Measurements from ENCODE around the gene AFF3. TPM values are rescaled to one million over a fixed set of nuclear protein-coding genes. Genes with fewer than 3 reads are reported as not detected.
A peak's percentile ranks its signal among the peaks of the same experiment; 100 is the strongest.
"Not testable (repeated sequence)": the region's sequence is repeated elsewhere in the genome, so short reads cannot be mapped to it uniquely, and the experiment has no call there.

AFF3 gene
- total RNA-seq, 1 donor from 2014 or later, result not detected

DNA sequence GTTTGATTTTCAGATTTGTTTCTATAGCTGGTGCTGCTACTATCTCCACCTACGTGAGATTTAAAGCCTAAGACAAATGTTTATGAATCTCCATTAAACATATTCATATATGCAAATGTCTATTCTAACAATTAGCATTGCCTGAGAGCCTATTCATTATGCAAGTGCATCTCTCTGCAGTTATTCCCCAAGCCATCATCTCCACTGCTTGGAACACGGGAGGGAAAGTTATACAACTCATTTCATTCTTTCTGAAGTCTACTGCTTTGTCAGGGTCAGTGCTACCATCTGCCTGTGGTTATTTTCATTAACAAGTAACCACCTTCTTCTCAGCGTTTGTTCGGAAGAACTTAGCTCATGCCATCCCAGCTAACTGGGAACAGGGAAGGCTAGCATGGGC, 463.8 kb downstream of the AFF3 start:
- no peak for DNase-seq (ENCODE audit: low read depth)

- no peak for DNase-seq (ENCODE audit: low read depth)
These were observed 464.6 kb downstream of the AFF3 start for GRCh38 chr2:99677814-99678213.

GRCh38 chr2:99675130-99675661, 467.2 kb downstream of the AFF3 start:
- no peak for DNase-seq (ENCODE audit: low read depth)

DNA sequence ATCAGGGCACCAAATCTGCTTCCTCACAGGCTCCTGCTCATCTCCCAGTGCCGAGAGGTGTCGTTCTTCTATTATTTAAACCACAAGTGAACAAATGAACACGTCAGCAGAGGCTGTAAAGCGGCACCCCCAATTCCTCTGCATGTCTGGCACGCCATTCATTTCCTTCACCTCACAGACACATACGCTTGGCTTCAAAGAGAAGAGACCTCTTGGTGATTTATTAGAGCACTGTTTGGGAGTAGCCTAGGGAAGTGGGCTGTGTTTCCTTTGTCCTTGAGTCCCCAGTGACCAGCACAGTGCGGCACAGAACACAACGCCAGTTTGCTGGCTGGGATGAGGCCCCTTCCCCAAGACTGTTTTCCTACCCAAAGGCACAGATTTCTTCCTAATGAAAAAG, 468.3 kb downstream of the AFF3 start:
- no peak for DNase-seq (ENCODE audit: low read depth)

GRCh38 chr2:99672766-99673350, 469.5 kb downstream of the AFF3 start:
- DNase-seq (ENCODE audit: low read depth), result no peak

DNA sequence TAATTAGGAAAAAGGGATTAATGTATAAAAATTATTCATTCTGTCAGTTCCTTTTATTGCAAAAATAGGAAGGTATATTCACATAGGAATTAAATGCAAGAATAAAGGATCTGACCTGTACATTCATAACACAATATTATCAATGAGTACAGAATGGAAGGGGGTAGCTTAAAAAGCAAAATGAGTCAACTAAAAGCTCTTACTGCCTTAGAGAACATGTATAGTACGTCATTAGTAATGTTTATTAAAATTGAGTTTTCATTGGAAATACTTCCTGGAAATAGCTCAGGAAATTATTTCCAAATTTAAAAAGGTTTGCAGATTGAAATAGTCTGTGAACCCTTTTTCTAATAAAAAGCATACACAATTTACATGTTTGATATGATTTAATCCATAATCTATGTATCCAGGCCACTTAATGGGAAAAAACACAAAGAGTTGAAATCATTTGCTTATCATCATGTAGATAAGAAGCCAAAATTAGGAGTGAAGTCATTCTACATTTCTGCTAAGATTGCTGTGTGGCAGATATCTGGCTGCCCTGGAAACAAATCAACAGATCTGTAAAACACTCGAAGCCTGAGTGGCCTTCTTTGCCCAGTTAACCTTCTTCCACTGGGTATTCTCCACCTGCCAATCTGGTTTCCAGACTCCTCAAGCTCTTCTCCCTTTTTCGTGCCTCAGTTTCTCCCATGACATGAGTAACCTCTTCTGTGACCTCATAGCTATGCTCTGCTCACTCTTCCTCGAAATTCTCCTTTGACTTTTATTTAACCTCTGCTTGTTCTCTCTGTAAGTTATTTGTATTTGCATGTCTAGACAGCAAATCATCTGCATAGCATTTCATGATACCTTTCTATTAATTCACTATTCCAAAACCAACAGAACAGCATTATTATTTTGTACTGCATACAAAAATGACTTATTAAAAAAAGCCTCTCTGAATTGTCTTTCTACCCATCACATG, 471.3 kb downstream of the AFF3 start:
- no peak for DNase-seq (ENCODE audit: low read depth)

DNA sequence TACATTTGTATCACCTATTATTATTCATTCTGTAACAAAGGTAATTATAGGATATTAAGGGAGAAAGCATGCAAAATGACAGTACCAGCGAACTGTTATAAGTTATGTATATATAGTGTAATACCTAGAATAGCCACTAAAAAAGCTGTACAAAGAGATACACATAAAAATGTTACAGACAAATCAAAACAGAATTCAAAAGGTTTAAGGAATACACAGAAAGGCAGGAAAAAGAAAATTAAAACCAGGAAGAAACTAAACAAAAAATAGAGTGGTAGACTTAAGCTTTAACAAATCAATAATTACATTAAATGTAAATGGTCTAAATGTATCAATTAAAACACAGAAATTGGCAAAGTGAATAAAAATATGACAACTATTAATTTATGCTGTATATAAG, 476.1 kb downstream of the AFF3 start:
- DNase-seq (ENCODE audit: low read depth), result no peak

GRCh38 chr2:99663641-99664040, 478.7 kb downstream of the AFF3 start:
- DNase-seq (ENCODE audit: low read depth), result no peak

DNA sequence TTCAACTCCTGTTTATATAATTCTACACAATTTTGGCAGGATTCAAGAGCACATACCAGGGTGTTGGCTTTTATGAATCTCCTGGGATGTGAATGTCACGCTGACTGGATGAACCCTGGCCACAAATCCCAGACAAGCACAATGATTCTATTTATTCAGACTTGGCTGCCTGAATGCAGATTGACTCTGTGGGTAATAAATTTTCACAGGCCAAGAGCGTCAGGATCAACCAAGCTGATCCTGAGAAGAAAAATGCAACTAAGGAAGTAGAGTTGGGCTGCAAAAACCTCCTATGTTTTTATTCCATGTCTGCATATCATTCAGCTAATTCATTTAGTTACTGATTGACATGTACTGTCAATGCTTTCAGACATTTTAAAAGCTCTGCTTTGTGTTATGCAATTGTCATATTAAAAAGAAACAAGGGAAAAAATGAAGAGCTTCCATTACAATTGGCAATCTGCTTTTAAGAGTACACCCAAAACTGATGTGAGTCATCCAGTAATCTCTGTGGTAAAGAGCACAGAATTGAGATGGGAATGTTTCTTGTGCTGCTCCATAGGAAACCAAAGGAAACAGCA, 479.5 kb downstream of the AFF3 start:
- DNase-seq (ENCODE audit: low read depth), result peak; percentile 39

GRCh38 chr2:99661761-99662160, 480.6 kb downstream of the AFF3 start:
- not testable (repeated sequence) for DNase-seq (ENCODE audit: low read depth)

DNA sequence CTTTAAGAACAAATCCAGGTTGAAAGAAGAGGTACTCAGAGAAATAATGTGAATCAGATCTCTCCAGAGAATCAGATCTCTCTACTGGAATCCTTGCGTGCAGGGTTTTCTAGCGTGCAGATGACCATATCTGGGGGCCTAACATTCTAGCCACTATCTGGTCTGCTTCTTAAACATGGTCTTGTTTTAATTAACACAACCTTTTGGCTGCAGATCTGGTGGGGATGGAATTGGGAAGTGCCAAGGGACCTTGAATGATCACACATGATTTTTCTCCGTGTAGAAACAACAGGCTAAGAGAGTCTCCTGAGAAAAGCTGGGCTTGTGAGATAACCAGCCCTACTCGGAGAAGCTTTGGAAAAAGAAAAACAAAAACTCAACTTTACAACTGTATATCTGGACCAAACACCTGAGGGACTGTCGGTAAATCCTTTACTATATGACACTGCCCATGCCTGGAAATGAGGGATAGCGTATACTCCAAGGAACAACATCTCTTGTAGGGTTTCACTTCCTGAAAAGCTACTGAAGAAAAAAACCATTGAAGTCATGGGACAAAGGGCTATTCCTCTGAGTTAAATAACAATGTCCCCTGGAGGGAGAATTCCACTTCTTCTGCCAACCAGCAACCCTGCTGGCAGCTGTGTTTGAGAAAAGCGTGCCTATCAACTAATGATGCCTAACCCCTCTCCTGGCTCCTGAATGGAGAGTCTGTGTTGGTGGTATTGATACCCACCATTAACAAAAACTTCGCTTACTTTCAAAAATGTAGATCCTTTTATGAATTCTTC, 481.6 kb downstream of the AFF3 start:
- no peak for DNase-seq (ENCODE audit: low read depth)

GRCh38 chr2:99659874-99660273, 482.5 kb downstream of the AFF3 start:
- DNase-seq (ENCODE audit: low read depth), result no peak

- DNase-seq (ENCODE audit: low read depth), result no peak
These were observed 484.6 kb downstream of the AFF3 start for GRCh38 chr2:99657691-99658258.

GRCh38 chr2:99656994-99657393, 485.4 kb downstream of the AFF3 start:
- no peak for DNase-seq (ENCODE audit: low read depth)

DNA sequence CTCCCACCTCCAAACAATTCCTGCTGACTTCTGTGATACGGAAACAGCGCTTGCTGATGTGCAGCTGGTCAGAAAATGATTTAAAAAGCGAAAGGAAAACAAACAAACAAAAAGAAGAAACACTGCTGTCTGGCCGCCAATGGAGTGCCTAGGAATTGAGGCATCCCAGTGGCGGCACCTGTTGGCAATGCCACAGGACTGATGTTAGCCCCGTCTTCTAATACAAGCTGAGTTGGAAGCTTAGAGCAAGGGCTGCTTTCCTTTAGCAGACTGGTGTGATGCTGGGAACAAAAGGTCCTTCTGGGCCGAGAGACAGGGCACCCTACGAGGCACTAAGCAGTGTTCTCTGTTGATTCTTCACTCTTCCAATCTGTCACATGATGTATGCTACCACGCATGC, 489.0 kb downstream of the AFF3 start:
- DNase-seq (ENCODE audit: low read depth), result no peak

- DNase-seq (ENCODE audit: low read depth), result no peak
These were observed 489.5 kb downstream of the AFF3 start for GRCh38 chr2:99652862-99653261.

DNA sequence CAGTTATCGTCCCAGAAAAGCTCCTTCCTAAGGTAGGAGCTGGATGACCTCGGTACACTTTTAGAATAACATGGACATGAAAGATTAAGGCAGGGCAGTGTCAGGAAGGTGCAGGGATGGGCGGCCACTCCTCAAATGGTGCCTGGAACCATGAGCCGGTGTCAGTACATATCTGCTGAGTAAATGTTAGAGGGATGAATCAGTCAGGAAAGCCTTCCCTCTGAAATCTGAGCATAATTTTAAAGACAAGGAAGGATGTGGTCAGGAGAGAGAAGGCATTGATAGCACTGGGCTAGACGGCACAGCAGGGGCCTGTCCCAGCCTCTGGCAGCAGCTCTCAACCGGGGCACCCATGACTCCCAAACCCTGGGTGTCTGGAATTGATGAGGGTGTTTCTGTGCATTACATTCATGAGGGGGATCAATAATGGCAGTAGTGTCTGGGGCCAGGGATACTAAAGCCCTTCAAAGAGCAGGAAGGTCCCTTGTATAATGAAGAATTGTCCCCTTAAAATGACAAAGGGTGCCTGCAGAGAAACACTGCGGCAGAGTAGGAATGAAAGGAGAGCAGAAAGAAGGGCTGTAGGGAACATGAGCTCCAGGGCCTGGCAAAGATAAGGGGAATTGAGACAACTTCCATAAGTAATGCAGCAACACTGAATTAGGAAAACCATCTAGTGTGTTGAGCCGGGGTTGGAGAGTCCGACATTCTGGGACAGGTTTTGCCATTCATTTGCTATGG, 490.3 kb downstream of the AFF3 start:
- DNase-seq (ENCODE audit: low read depth), result no peak

- no peak for DNase-seq (ENCODE audit: low read depth)
These were observed 493.2 kb downstream of the AFF3 start for GRCh38 chr2:99648906-99649789.

DNA sequence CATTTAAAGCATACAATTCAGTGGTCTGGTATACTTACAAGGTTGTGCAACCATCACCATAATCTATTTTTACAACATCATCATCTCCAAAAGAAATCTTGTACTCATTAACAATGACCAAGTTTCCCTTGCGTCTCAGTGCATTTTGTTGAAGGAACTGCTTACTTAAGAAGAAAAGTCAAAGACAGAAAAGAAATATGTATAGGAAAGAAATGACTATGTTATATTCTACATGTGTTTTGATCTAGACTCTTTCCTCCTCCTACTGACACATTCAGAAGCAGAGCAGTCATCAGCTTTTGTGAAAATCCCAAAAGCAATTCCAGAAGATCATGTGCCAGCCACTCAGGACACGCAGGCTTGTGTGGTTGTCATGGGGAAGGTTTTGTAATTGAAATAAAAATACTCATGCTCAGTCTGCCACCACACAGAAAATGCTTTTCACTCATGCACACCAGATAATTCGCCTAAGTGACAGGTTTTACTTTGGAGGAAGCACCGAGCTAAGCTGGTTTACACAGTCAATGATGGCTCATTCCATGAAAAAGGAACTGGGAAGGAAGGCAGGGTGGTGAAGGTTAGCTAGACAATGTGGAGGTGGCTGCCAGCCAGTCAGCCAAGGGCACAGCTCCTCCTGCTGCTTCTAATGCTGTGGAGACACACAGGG, 494.1 kb downstream of the AFF3 start:
- no peak for DNase-seq (ENCODE audit: low read depth)
